Upper lobe of right lung (tissue), 1 donor: ENCODE data around the gene TPST1. TPM values are rescaled to one million over a fixed set of nuclear protein-coding genes. Genes with fewer than 3 reads are reported as not detected.
A peak's percentile ranks its signal among the peaks of the same experiment; 100 is the strongest.

Source experiments
- ATAC-seq: fragments of 200-7000 bp; cut with Tn5 transposase; one replicate; pipeline ENCODE4 v1.9.1; 2020; ENCODE audit warnings: mild to moderate bottlenecking, moderate library complexity
- DNase-seq: peaks from one replicate; pipeline ENCODE4 v3.0.0-alpha.2; 2020
- H3K27ac ChIP-seq: fragments of 200-600 bp; one replicate; pipeline ENCODE4 v1.8.0; 2022
- H3K27me3 ChIP-seq: fragments of 200-600 bp; one replicate; pipeline ENCODE4 v1.8.0; 2022; ENCODE audit warnings: mild to moderate bottlenecking
- H3K36me3 ChIP-seq: fragments of 200-600 bp; one replicate; pipeline ENCODE4 v1.8.0; 2022
- H3K4me1 ChIP-seq: fragments of 200-600 bp; one replicate; pipeline ENCODE4 v1.8.0; 2022
- H3K4me3 ChIP-seq: fragments of 200-600 bp; one replicate; pipeline ENCODE4 v1.8.0; 2022; ENCODE audit warnings: mild to moderate bottlenecking
- H3K9me3 ChIP-seq: fragments of 200-600 bp; one replicate; pipeline ENCODE4 v1.8.0; 2022
- intact Hi-C: fragments of 100-400 bp; cut with DNase I; formaldehyde crosslinking; loops from one replicate; pipeline ENCODE4 v1.11.0; 2022
- total RNA-seq: library from RNA; stranded (reverse); fragmentation: NEBNext Ultra II Directional; extraction: Animal tissue kit (Norgen Biotek cat#: 25700); gene quantifications from one replicate; pipeline ENCODE4 v1.2.1, GENCODE V29; 2021
- TF ChIP-seq, protein P1 (sequence below): fragments of 200-600 bp; IDR thresholded peaks from one replicate; pipeline ENCODE4 v1.8.0; 2022; ENCODE audit warnings: antibody characterized with exemption
- donor health status: DM: no; HTN: yes; CAD: no; lungs with severe emphysema.

The TPST1 gene
- total RNA-seq, 1 donor from 2014 or later: 20.1 TPM

DNA sequence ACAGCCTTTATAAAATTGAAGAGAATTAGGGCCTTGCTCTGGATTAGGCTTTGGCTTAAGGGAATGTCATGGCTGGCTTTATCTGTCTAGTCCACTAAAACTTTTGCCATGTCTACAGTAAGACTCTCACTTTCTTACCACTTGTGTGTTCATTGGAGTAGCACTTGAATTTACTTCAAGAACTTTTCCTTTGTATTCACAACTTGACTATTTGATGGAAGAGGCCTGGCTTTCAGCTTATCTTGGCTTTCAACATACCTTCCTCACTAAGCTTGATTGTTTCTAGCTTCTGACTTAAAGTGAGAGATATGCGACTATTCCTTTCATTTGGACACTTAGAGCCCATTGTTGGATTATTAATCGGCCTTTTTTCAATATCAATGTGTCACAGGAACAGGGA is 96.1 kb downstream of the TPST1 start:
- Histone ChIP-seq H3K27me3 (no peaks in the 10 kb centered on the region), H3K4me3 (no peak overlapping the region), H3K36me3 (no peaks in the 10 kb centered on the region), H3K4me1 (peaks cover 5% of the 10 kb centered on the region), H3K27ac (no peak overlapping the region), H3K9me3 (no peaks in the 10 kb centered on the region)
- intact Hi-C loops: no loop called here
- TF ChIP-seq, protein P1, sequence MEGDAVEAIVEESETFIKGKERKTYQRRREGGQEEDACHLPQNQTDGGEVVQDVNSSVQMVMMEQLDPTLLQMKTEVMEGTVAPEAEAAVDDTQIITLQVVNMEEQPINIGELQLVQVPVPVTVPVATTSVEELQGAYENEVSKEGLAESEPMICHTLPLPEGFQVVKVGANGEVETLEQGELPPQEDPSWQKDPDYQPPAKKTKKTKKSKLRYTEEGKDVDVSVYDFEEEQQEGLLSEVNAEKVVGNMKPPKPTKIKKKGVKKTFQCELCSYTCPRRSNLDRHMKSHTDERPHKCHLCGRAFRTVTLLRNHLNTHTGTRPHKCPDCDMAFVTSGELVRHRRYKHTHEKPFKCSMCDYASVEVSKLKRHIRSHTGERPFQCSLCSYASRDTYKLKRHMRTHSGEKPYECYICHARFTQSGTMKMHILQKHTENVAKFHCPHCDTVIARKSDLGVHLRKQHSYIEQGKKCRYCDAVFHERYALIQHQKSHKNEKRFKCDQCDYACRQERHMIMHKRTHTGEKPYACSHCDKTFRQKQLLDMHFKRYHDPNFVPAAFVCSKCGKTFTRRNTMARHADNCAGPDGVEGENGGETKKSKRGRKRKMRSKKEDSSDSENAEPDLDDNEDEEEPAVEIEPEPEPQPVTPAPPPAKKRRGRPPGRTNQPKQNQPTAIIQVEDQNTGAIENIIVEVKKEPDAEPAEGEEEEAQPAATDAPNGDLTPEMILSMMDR: no peak
- ATAC-seq (peak; percentile 60), DNase-seq (no peak)

DNA sequence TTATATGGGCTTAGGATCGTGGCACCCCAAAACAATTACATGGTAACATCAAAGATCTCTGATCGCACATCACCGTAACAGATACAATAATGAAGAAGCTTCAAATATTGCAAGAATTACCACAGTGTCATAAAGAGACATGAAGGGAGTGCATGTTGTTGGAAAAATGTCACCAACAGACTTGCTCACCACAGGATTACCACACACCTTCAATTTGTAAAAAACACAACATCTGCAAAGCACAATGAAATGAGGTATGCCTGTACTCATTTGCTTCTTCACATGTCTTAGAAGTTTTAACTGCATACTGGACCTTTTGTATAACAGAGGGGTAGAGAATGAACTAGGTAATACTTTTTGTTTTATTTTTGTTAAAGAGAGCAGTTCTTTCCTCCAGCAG is 96.6 kb downstream of the TPST1 start:
- TF ChIP-seq, protein P1: no peak
- DNase-seq: no peak
- Histone ChIP-seq H3K36me3 (no peaks in the 10 kb centered on the region), H3K4me3 (no peak overlapping the region), H3K9me3 (no peaks in the 10 kb centered on the region), H3K27ac (no peak overlapping the region), H3K27me3 (no peaks in the 10 kb centered on the region), H3K4me1 (peaks cover 6% of the 10 kb centered on the region)
- intact Hi-C loops: no loop called here
- no peak for ATAC-seq

DNA sequence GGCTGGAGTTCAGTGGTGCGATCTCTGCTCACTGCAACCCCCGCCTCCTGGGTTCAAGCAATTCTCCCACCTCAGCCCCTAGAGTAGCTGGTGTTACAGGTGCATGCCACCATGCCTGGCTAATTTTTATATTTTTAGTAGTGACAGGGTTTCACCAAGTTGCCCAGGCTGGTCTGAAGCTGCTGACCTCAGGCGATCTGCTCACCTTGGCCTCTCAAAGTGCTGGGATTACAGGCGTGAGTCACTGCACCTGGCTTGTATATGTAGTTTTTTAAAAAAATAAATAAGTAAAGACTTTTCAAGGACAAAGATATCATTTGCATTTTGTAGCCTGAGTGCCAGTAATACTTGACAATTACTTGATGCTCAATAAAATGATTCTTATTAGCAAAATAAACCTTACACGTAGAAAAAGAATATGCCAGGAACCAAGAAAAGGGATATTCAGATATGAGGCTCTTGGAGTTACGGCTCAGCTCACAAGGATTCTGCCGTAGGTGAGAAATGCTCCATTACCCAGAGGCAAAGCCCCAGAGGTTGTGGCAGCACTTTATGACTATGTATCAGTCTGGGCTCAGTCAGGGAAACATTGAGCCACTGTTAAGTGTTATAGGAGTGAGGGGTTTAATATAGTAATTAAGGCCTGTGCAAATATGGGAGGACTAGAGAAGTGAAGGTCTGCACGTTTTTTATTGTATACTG is 98.5 kb downstream of the TPST1 start:
- Histone ChIP-seq H3K4me3 (no peak overlapping the region), H3K36me3 (no peaks in the 10 kb centered on the region), H3K4me1 (peaks cover 6% of the 10 kb centered on the region), H3K27me3 (no peaks in the 10 kb centered on the region), H3K27ac (no peak overlapping the region), H3K9me3 (no peaks in the 10 kb centered on the region)
- DNase-seq (no peak), ATAC-seq (no peak)
- intact Hi-C loops: no loop called here
- TF ChIP-seq, protein P1: no peak

DNA sequence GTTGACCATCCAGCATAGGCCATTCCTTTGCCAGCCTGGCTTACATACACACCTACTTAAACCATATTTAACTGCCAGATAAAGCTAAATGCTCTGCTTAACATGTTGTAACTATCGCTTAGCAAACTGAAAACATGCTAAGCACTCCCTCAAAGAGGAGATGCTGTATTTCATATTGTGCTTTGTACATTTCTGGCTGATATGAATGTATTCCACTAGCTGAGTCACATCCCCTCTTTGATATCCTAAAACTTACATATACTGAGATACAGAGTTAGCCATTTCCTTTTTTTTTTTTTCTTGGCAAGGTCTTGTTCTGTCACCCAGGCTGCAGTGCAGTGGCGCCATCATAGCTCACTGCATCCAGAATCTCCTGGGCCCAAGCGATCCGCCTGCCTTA is 99.4 kb downstream of the TPST1 start:
- DNase-seq (no peak), ATAC-seq (no peak)
- intact Hi-C loops: no loop called here
- TF ChIP-seq, protein P1: no peak
- Histone ChIP-seq H3K4me1 (peaks cover 6% of the 10 kb centered on the region), H3K36me3 (no peaks in the 10 kb centered on the region), H3K27me3 (no peaks in the 10 kb centered on the region), H3K4me3 (no peak overlapping the region), H3K27ac (no peak overlapping the region), H3K9me3 (no peaks in the 10 kb centered on the region)

DNA sequence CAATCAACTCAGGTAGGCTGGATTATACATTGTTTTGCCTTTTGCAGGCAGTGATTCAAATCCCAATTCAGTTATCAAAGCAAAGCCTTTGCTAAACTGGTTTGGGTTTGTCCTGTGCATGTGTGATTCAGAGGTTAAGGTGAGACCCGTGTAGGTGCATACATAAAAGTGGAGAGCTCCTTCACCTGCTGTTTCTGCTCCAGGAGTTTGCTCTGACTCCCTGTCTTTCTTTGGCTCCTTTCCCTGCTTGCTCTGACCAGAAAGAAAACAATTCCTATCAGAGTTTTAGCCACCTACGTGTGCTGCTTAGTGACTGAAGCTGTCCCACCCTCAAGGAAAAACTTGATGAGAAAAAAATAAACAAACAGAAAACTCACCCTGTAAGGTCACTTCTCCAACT is 101.1 kb downstream of the TPST1 start:
- Histone ChIP-seq H3K4me1 (peaks cover 6% of the 10 kb centered on the region), H3K27me3 (no peaks in the 10 kb centered on the region), H3K4me3 (no peak overlapping the region), H3K27ac (no peak overlapping the region), H3K9me3 (no peaks in the 10 kb centered on the region), H3K36me3 (no peaks in the 10 kb centered on the region)
- TF ChIP-seq, protein P1: no peak
- DNase-seq (no peak), ATAC-seq (peak; percentile 80)
- intact Hi-C loops: no loop called here
